GM21515 (cell line): ENCODE results near the gene KCNB1.

Experiments
- ATAC-seq: cut with Tn5 transposase; IDR thresholded peaks from one replicate; pipeline ENCODE4 v1.9.1; 2021; ENCODE audit not compliant: unreplicated experiment

KCNB1 gene

DNA sequence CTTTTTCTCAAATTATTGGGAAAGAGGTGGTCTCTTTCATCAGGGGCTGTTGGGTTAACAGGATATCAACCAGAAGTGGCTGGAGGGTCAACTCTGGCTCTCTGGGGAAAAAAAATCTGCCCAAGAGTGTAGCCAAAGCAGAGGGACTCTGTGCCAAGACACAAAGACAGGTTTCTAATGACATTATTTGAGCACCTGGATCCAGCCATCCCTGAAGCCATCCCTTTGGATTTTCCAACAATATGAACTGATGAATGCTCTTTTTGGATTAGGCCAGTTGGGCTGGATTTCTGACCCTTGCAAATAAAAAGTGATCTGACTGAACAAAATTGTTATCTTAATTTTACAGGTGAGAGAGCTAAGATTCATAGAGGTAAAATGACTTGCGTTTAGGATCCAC, 88.7 kb downstream of the KCNB1 start:
- ATAC-seq, result no peak

DNA sequence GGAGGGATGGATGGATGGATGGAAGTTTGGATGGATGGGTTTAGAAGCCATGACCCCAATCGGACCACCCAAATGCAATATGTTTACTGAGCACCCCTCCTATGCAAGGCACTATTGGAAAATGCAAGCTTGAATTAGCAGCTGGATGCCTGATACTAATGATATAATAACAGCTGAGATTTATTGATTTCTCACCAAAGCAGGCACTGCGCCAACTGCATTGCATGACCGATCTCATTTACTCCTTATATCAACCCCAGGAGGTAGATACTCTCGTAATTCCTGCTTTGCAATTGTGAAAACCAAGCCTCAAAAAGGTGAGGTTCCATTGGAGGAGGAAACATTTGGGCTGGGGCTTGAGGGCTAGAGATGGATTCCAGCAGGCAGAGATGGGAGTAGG, 89.7 kb downstream of the KCNB1 start:
- no peak for ATAC-seq

DNA sequence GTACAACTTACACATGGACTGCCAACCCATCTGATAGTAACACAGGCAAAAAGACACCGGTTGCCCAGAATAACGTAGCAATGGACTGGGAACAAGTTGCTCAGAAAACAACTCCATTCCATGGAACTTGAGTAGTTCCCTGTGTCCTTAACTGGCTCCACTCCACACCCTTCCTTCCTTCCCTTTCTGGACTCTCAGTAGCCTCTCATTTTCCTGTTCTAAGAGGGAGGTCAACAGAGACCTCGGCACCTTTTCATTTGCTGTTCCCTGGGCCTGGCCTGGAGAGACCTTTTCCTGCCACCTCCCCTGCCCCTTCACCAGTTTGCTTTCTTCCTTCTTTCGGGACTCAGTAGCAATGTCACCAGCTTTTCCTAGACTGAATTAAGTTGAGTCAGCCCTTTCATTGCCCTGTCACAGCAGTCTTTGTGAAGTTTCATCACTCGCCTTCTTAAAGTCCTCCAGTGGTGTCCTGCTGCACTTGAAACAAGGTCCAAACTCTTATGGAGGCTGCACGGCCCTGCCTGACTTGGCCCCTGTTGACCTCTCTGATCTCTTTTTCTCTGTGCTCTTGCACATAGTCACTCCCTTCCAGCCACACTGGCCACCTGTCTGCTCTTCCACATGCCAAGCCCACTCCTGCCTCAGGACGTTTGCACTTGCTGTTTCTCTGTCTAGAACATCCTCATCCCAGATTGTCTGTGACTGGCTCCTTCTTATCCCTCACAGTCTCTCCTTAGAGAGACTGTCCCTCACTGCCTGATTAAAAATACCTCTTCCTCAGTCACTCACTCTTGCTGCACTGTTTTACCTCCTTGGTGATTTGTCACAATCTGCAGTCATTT, 90.8 kb downstream of the KCNB1 start:
- ATAC-seq, result no peak

DNA sequence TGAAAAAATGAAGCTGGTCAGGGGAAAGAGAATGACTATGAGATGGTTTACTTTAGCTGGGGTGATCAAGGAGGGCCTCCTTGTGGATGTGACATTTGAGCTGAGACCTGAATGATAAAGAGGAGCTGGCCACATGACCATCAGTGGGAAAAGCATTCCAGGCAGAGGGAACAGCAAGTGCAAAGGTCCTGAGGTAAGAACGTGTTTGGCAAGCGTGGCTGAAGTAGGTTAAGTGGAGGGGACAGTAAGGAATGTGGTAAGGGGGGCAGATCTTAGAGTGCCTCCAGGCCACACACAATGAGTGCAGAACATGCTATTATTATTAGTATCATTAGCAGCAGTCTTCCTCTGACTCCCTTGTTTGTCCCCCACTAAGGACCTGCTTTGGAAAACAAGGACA, 92.6 kb downstream of the KCNB1 start:
- ATAC-seq, result no peak

DNA sequence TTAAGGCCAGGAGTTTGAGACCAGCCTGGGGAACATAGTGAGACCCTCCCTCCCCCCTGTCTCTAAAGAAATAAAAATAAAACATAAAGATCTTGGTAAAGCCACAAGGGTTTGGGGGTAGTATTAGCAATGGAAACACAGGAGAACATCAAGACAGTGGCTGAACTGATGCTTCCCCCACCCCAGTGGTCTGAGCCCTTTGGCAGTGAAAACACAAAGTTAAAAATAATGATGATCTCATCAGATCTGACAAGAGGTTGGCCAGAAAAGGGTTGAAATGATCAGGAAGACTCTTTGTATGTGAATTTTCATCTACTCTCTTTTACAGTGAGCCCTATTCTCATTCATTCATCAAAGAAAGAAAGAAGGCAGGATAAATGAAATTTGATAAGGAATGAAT, 93.7 kb downstream of the KCNB1 start:
- ATAC-seq, result no peak

DNA sequence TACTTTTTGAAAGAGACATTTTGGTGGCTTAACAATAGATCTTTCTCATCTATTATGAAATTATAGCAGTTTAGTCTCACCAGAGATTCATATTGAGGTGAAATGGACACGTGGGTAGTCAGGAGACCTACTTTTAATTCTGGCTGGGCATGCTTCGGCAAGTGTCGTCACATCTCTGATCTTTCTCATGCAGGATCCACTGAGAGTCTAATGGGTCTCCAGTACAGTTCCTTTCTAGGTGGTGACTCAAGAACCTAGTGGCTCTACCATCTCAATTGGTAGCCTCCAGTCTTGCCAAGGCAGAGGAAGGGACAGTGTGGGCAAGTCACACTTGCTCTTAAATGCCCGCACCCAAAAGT, 94.9 kb downstream of the KCNB1 start:
- ATAC-seq, result no peak

DNA sequence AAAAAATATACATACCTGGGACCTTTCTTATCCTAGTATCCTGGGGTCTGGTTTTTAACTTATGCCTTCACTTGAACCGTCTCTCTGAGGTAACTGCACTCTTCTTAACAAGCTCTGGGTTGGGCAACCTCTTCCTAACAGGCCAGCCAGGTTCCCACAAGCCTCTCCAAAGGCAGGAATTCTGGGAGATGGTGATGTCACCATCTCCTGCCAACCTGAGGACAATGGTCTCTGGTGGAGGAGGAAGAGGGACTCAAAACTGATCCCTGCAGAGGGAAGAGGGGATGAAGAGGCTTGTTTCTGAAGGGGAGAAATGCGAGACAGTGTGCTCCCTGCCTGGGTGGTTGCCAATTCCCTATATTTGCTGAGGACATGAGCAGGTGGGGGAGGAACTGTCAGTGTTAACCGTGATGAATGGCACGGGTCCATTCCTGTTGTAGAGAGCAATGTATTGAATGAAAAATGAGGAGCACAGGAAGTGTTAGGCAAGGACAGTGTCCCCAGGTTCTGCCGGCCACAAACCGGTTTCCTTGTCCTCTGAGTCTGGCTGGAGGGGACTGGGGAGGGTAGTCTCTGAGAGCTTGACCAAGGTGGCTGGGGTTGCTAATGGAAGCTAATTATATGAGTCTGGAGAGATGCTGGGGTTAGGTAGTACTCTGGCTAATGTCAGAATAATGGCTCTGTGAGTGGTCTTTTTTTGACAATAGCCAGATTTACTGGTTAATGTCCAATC, 95.5 kb downstream of the KCNB1 start:
- no peak for ATAC-seq

DNA sequence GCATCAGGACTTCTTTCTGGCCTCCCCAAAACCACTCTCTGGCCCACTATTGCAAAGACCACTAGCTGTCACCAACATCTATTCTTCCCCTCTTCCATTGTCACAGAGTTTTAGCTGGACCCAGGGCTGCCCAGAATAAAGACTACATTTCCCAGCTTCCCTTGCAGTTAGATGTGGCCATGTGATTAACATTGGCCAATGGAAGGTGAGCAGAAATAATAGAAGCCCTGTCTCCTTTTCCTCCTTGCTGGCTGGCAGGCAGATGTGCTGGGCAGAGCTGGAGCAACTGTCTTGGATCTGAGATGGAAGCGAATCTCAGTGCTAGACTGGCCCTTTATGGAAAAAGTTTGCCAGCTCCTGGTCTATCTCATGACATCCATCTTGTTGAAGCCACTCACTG, 97.0 kb downstream of the KCNB1 start:
- ATAC-seq, result no peak

DNA sequence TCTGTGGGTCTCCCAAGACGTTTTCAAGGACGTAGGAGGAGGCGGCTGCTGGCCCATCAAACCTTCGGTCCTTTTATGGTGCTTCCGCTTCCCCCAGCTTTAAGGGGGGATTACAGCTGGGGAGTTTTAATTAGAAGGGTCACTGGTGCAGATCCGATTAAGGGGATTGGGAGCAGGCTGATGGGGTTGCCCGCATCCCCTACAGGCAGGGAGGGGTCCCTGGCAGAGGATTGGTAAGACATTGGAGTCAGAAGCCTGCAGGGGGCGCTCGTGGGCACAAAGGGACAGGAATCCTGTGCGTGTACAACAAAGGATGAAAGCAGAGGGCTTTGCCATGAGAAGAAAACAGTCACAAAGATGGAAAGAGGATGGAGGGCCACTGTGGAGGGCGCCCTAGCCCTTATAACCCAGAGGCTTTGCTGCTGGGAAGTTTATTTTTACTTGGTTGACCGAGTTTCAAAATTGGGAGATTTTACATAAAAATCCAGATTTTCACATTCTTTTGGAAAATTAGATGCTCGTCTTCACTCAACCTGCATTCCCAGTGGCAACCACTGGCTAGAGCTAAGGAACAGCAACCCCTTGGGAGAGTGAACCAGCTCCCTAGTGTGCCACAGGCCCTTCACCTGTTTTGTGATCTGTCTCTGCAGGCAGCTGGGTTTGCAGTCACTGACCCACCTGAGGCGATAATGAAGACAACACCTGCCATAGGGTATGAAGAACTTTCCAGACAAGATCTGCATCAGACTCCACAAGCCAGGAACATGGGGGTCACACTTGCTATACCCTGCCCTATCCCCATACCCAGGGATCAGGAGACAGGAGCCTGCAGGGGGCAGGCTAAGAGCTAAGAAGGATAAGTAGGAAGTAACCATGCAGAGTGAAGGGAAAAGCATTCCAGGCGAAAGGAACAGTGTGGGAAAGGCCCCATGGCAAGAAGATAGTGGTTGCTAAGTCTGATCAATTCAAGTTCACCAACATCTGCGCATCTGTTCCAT, 97.7 kb downstream of the KCNB1 start:
- no peak for ATAC-seq

DNA sequence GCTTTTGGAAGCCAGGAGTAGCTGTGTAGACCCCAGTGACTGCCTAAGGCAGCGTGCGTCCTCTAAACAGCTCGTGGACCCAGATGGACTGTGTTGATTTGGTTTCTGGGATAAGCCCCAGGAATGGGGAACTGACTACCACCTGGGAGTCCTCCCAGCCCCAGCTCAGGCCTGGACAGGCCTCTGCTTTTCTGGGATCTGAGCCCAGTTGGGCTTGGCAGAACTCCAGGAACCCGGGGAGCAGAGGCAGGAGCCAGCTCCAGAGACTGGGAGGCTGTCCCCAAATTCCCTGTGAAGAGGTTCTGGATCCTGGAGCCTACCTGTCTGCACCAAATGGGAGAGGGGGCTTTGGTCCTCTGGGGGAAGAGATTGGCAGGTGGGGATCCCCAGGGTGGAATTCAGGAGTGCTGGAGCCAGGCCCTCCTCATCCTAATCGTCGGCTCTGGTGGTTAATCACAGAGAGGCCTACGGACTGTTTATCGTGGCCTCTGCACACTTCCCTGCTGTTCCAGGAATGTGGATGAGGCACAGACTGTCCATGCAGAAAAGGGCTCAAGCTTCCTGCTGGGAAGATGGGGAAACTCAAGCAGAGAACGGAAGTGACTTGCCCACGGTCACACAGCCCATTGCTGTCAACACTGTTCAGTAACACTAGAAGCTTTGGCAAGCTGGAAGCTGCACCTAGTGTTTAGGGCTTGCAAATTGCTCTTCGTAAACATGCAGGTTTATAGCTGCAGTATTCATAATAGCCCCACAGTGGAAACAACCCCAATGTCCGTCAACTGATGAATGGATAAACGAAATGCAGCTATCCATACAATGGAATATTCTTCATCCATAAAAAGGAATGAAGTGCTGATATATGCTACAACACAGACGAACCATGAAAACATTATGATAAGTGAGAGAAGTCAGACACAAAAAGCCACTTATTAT, 100.6 kb downstream of the KCNB1 start:
- no peak for ATAC-seq

DNA sequence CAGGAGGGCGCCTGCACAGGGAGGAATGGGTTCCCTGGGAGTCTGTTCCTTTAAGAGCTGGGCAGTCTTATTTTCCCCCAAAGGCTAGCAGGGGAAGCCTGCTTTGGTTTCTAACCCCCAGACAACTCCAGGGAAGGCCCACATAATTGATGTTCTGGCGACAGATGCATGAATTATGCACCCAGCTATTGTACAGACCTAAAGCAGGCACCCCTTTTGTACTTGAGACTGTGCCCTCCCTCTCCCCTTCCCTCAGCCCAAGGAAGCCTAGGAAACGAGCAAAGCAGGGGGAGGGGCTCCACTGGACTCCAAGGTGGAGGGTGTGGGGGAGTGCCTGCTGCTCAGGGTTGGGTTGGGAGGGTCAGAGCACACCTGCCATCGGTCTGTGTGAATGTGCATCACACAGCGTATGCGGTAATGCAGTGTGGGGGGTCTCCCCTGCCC, 102.1 kb downstream of the KCNB1 start:
- ATAC-seq, result no peak

DNA sequence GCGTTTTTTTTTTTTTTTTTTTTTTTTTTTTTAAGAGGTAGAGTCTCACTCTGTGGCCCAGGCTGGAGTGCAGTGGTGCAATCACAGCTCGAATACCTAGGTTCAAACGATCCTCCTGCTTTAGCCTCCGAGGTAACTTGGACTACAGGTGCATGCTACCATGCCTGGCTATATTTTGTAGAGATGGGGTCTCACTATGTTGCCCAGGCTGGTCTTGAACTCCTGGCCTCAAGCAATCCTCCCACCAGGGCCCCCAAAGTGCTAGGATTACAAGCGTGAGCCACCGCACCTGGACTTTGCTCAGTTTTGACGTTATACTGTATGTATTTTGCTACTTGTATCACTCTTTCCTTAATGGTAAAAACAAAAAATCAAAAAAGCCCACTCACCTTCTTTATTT, 103.1 kb downstream of the KCNB1 start:
- no peak for ATAC-seq

DNA sequence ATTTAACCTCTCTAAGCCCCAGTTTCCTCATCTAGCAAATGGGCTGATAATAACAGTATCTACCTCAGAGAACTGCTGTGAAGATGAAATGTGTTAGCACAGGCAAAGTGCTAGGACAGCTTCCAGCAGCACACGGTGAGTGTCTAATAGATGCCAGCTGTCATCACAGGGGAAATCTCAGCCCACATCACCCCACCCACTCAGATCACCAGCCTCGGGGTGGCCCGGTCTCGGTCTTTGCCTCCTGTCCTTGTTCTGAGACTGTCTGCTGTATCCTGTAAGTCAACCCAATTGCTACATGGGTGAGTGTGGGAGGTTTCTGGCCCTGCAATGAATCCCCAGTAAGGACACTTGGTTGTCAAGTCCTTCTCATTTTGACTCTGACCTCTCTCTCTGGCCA, 105.1 kb downstream of the KCNB1 start:
- ATAC-seq, result no peak

DNA sequence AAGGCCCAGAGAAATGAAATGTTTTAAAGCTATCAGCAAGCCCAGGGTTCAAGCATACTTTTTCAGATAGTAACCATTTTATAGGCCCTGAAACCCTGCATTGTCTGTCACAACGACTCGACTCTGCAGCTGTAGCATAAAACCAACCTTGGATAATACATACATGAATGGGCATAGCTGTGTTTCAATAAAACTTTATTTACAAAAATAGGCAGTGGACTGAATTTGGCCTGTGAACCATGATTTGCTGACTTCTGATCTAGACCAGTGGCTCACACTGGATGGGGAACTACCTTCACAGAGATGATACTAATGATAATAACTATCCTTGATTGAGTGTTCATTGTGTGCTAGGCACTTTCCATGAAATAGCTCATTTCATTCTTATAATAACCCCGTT, 107.3 kb downstream of the KCNB1 start:
- ATAC-seq, result no peak

DNA sequence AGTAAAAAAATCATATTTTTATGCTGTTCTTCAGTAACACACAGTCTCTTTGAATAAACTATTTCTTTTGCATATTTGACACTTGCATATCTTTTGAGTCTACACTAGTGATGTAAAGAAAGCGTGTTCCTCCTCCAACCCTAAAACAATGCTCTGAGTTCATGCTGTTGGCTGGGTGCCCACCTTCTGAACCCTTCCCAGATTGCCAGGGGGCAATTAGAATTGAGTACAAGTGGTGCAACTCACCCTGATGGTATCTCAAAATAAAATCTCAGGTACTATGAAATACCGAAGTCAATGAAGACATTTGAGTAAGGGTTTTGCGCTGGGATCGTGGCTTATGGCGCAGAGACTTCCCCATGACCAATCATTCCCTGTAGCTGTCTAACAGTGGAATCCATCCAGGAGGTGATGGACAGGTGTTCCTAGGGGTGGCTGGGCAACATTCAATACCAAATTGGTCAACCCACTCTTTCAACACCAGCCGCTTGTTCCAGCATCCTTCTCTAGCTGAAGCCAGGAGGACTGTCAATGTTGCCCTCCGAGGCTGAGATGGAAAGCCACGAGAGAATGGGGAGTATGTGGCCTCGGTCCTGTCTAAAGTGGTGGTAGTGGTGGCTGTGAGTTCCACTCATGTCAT, 110.3 kb downstream of the KCNB1 start:
- no peak for ATAC-seq

DNA sequence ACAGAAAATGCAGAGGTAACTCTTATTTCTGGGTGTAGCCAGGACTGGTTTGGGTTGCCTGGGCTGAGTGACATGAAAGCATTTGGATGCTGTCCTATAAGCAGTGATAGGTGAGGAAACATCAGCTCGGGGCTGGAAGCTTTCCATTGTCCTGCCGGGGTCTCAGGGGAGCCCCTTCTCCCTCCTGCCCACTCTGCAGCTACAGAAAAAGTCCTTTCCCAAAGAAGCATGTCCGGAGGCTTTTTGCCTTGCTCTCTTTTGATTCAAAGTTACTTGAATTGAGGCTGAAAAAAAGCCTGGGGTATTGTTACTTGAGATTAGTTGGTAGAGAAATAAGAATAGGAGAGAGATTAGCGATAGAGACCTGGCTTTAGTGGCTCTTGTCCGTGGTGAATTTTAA, 113.9 kb downstream of the KCNB1 start:
- no peak for ATAC-seq

DNA sequence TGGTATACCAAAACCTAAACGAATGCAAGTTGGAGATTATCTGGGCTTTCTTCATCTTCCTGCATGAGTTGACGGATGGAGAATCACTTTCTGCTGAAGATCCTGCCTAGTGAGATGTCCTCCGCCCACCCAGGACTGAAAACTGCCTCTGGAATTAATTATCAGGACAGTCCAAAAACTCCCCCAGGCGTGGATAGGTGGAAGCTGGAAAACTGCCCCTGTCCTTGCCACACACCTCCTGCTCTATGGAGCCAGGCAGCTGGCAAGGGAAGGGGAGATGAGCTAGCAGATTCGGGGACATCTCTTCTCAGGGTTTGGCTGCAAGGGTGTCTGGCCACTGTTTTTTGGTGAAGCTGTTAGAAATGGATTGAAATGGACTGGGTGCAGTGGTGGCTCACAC, 115.4 kb downstream of the KCNB1 start:
- no peak for ATAC-seq

DNA sequence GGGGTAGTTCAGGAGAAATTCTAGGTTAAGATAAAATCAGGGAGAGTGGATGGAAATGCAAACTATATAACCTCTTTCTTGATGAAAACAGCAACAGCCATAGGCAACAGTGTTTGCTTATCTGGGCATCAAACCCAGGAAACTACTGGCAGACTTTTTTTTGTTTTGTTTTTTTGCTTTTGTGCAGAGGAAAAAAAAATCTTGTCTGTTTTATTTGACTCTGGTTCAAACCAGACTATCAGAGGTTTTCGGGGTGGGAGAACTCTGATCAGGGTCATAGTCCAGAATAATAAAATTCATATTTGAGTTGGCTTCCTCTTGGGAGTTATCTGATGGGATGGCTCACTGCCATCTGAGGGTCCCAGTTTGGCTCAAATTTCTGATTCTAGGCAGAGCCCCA, 115.8 kb downstream of the KCNB1 start:
- ATAC-seq, result no peak

DNA sequence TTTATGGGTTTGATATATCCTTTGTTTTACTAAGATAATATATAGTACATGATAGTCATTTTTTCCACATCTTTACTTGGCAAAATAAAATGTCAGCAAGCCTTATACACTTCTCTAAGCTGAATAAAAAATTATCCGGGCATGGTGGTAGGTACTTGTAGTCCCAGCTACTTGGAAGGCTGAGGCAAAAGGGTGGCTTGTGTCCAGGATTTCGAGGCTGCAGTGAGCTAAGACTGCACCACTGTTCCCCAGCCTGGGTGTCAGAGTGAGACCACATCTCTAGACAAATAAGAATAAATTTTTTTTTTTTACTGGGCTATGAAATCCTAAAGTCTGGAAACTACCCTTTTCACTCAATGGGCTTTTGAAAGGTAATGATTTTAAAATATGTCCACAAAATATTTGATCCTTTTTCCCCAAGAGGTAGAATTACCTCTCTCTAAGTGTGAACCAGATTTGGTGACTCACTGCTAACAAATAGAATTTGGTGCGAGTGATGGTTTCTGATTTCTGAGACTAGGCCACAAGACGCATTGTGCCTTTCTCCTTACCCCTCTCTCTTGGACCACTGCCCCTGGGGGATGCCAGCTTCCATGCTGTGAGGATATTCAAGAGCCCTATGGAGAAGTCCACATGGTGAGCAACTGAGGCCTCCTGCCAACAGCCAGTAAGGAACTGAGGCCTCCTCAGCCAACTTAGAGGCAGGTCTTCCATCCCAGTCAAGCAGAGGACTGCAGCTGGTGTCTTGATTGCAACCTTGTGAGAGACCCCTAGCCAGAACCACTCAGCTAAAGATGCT, 120.4 kb downstream of the KCNB1 start:
- ATAC-seq, result no peak
